Prostate gland (tissue), 2 donors: ENCODE measurements around the gene KLHDC7B. TPM values are rescaled to one million over a fixed set of nuclear protein-coding genes. Genes with fewer than 3 reads are reported as not detected.

Source experiments
- DNase-seq: peaks from one replicate; pipeline ENCODE4 v3.0.0-alpha.2; 2019; ENCODE audit warnings: low spot score
- H3K27ac ChIP-seq, 2 donors: fragments of 200-600 bp; sonication (generic); 2 replicates each; pipeline ENCODE4 v1.5.1; 2017 to 2019
- H3K27me3 ChIP-seq: fragments of 200-600 bp; sonication (generic); replicated peaks from 2 replicates; pipeline ENCODE4 v1.5.1; 2019; ENCODE audit not compliant: insufficient read depth
- H3K36me3 ChIP-seq, 2 donors: fragments of 200-600 bp; sonication (generic); 1 replicate in 1 of 2; 2 replicates in 1 of 2; pipeline versions ENCODE4 v1.5.1 to v1.8.1; 2017 to 2019
- H3K4me1 ChIP-seq: fragments of 200-600 bp; sonication (generic); replicated peaks from 2 replicates; pipeline ENCODE4 v1.5.1; 2019
- H3K4me3 ChIP-seq, 2 donors: fragments of 200-600 bp; sonication (generic); 2 replicates each; pipeline ENCODE4 v1.5.1; 2017 to 2019
- H3K9me3 ChIP-seq: fragments of 200-600 bp; sonication (generic); 2 replicates; pipeline ENCODE4 v1.5.1; 2017
- CTCF ChIP-seq, 4 experiments: fragments of 200-600 bp in 2 of 4; fragments of 450-650 bp in 2 of 4; sonication (generic) in 2 of 4; IDR thresholded peaks; 1 replicate in 3 of 4; 2 replicates in 1 of 4; pipeline ENCODE4 v1.5.1; 2016 to 2019; ENCODE audit warnings: antibody characterized with exemption in 4 of 4, mild to moderate bottlenecking in 2 of 4, moderate library complexity in 2 of 4
- POLR2A ChIP-seq: fragments of 450-650 bp; IDR thresholded peaks from one replicate; pipeline ENCODE4 v1.6.1; 2016; ENCODE audit warnings: antibody characterized with exemption, mild to moderate bottlenecking
- POLR2AphosphoS5 ChIP-seq: sonication (generic); formaldehyde crosslinking; IDR thresholded peaks from one replicate; pipeline ENCODE4 v1.6.1; 2017; ENCODE audit warnings: antibody characterized with exemption
- WGBS: methylation state at CpG from one replicate; pipeline ENCODE4 v1.1.5; 2018; 5-methylcytosine and 5-hydroxymethylcytosine counted together
- intact Hi-C: fragments of 100-400 bp; cut with DNase I; formaldehyde crosslinking; loops from one replicate; pipeline ENCODE4 v1.14.2; 2022
- total RNA-seq, 2 donors: library from RNA; depleted of rRNA; stranded (reverse); fragments of >200 nt; gene quantifications; one replicate each; pipeline ENCODE4 v1.1.0, GENCODE V29; 2016

The KLHDC7B gene
- total RNA-seq, 2 donors from 2014 or later, result 0.62 TPM; not detected in 1

DNA sequence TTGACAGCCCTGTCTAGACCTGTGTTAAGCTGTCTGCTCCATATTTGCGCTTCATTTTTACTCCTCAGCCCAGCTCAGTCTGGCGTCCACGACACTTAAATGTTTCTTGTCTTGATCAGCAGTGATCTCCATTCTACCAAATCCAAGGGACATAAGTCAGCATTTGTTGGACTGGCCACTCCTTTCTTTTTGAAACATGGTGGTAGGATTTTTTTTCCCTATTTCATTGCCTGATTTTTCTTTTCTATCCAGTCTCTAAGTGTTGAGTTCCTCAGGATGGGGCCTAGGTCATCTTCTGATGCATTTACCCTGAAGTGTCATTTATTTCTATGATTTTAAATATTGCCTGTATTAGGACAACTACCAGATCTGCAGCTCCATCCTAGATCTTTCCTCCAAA lies 36.8 kb upstream of the KLHDC7B start:
- WGBS, result 13% methylated on average over 3 of the region's 3 CpGs

DNA sequence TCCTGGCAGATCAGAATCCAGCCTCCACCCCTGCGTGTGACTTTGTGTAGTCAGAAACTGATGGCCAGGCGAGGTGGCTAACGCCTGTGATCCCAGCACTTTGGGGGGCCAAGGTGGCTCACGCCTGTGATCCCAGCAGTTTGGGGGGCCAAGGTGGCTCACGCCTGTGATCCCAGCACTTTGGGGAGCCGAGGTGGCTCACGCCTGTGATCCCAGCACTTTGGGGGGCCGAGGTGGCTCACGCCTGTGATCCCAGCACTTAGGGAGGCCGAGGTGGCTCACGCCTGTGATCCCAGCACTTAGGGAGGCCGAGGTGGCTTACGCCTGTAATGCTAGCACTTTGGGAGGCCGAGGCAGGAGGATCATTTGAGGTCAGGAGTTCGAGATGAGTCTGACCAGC lies 32.5 kb upstream of the KLHDC7B start:
- Histone ChIP-seq H3K9me3 (no peaks in the 10 kb centered on the region), H3K36me3 (no peaks in the 10 kb centered on the region), H3K4me1 (peaks cover 5% of the 10 kb centered on the region), H3K27me3 (no peaks in the 10 kb centered on the region), H3K4me3 (no peak overlapping the region), H3K27ac (no peak overlapping the region)
- 93% methylated on average over 15 of the region's 15 CpGs for WGBS
- no peak for TF ChIP-seq CTCF (IDR thresholded peaks at IDR 0.05)
- no peak for TF ChIP-seq POLR2AphosphoS5
- intact Hi-C loops, result no loop called here
- no peak for DNase-seq

More for the DNA sequence above, 36.8 kb upstream of the KLHDC7B start:
- peak overlapping the region; percentile 85 to 89 for H3K27ac ChIP-seq
- H3K36me3 ChIP-seq, result peaks cover 0 to 14% of the 10 kb centered on the region in 2 donors
- H3K4me3 ChIP-seq, result peak overlapping the region; percentile 51 to 73
- H3K27me3 ChIP-seq, result no peaks in the 10 kb centered on the region
- intact Hi-C loops, result no loop called here
- H3K4me1 ChIP-seq, result peaks cover 14% of the 10 kb centered on the region
- no peak for TF ChIP-seq CTCF (IDR thresholded peaks at IDR 0.05)
- no peak for TF ChIP-seq POLR2AphosphoS5
- no peak for DNase-seq
- H3K9me3 ChIP-seq, result no peaks in the 10 kb centered on the region

GRCh38 chr22:50516068-50516467 lies 29.6 kb upstream of the KLHDC7B start:
- H3K36me3 ChIP-seq, result peaks cover 0 to 3% of the 10 kb centered on the region in 2 donors
- 69% methylated on average over 8 of the region's 8 CpGs for WGBS

DNA sequence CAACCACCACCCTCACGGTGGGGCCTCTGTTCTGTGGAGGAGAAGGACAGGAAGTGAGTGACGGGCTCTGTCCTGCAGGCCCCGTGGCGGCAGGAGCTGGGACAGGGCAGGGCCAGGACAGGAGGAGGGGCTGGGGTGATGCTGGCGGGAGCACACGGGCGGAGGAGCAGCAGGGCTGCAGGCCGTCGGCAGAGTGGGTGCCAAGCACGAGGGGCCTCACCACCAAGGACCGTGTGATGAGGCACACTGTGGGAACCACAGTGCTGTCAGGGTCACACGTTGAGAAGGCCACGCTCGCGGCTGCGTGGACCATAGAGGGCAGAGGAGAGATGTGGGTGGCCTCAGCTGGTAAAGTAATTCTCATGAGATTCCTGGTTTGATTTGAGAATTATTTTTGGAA lies 28.8 kb upstream of the KLHDC7B start:
- Histone ChIP-seq H3K36me3 (peaks cover 0 to 3% of the 10 kb centered on the region in 2 donors), H3K4me3 (no peak overlapping the region), H3K4me1 (no peaks in the 10 kb centered on the region), H3K27me3 (no peaks in the 10 kb centered on the region), H3K9me3 (no peaks in the 10 kb centered on the region), H3K27ac (no peak overlapping the region)
- WGBS, result 76% methylated on average over 16 of the region's 16 CpGs
- no peak for DNase-seq
- TF ChIP-seq POLR2AphosphoS5 (no peak), POLR2A (no peak), CTCF (IDR thresholded peaks at IDR 0.05) (no peak)
- intact Hi-C loops, result no loop called here

More at GRCh38 chr22:50516068-50516467, 29.6 kb upstream of the KLHDC7B start:
- Histone ChIP-seq H3K27me3 (no peaks in the 10 kb centered on the region), H3K9me3 (no peaks in the 10 kb centered on the region), H3K27ac (no peak overlapping the region), H3K4me1 (no peaks in the 10 kb centered on the region), H3K4me3 (no peak overlapping the region)
- TF ChIP-seq POLR2A, result no peak
- no peak for TF ChIP-seq POLR2AphosphoS5
- TF ChIP-seq CTCF (IDR thresholded peaks at IDR 0.05), result no peak
- no peak for DNase-seq
- intact Hi-C loops, result no loop called here

DNA sequence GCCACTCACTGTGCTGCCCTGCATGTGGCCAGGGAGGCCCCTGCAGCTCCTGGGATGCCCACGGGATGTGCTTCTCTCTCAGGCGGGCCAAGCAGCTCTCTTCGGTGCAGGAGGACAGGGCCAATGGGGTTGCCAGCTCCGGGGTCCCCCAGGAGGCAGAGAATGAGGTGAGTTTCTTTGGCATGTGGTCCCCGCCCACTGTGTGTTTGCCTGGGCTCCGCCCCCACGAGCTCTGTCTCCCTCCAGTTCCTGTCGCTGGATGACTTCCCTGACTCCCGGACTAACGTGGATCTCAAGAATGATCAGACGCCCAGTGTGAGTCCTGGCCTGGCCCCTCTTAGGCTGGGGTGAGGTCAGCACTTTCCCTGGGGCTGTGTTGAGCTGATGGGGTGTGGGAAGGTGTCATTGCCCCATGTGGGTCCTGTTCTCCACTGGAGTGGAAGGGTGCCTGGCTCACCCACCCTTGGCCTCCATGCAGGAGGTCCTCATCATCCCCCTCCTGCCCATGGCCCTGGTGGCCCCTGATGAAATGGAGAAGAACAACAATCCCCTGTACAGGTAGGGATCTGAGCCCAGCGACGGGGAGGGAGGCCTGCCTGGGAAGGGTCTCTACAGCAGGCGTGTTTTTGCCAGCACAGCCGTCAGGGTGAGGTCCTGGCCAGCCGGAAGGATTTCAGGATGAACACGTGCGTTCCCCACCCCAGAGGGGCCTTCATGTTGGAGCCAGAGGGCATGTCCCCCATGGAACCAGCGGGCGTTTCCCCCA lies 28.0 kb upstream of the KLHDC7B start:
- H3K27me3 ChIP-seq, result no peaks in the 10 kb centered on the region
- H3K27ac ChIP-seq, result no peak overlapping the region
- H3K4me1 ChIP-seq, result no peaks in the 10 kb centered on the region
- no peak for TF ChIP-seq POLR2AphosphoS5
- TF ChIP-seq CTCF (IDR thresholded peaks at IDR 0.05), result no peak
- TF ChIP-seq POLR2A, result no peak
- H3K9me3 ChIP-seq, result no peaks in the 10 kb centered on the region
- peaks cover 0 to 3% of the 10 kb centered on the region in 2 donors for H3K36me3 ChIP-seq
- 84% methylated on average over 17 of the region's 20 CpGs for WGBS
- no peak overlapping the region for H3K4me3 ChIP-seq
- intact Hi-C loops, result no loop called here
- DNase-seq, result no peak
